ENCODE results near the gene CPXM2.

Gene CPXM2

DNA sequence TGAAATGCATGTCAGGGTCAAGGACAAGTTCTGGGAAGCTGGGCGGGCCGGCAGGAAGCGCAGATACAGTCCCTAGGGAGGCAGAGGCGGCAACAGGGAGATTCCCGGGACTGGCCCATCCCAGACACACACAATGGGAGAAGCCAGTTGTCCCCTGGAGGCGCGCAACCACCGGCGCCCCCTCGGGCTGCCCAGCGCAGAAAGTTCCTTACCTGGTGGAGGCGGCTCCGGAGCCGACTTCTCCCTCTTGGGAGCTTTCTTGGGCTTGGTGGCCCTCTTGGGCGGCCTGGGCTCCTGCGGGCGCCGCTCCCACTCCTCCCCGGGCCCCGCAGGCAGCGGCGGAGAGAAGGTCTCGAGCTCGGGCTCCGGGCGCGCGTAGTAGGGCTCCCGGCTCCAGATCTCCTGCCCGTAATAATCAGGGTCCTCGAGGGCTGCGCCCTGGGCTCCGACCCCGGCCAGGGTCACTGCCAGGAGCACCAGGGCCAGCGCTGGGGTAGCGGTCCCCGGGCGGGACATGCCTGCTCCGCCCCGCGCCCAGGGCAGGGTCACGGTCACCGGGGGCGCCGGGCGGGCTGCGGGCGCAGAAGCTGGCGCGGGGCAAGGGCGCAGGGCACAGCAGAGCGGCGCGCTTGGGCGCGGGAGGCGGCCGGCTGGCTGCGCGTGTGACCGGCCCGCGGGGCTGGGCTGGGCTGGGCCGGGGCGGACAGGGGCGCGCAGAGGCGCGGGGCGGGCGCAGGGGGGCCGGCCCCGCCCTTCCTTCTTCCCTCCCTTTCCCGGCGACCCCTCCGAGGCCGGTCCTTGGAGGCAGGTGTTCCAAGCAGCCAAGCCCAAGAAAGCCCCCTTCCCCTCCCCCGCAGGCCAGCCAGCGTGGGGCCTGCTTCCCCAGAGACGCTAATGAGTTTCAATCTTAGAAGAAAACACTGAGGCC, at the start of gene CPXM2:
TSS of gene CPXM2 (minus strand) at position 664 of the 928 bp plus-strand sequence. CDS start at position 516, 148 bp downstream.
- DNase-seq (ENCODE audit: low spot score): no peak

DNA sequence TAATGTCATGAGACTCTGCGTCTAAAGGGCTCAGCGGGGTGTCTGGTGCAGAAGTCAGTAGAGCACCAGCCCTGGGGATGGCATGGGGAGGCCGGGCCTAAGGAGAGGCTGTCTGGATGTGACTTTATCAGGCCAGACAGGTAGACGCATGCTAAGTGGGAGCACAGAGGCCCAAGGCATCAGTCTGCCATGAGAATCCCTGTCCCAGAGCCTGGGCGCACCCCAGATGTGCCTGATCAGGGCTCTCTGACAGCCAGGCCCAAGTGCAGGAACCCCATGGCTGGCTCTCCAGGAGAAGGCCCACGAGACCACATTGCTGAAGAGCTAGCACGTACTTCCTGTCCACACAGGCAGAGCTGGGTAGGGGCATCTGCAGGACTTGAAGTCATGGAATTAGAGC, 48.0 kb upstream of the CPXM2 start:
- no peak for DNase-seq (ENCODE audit: low spot score)

DNA sequence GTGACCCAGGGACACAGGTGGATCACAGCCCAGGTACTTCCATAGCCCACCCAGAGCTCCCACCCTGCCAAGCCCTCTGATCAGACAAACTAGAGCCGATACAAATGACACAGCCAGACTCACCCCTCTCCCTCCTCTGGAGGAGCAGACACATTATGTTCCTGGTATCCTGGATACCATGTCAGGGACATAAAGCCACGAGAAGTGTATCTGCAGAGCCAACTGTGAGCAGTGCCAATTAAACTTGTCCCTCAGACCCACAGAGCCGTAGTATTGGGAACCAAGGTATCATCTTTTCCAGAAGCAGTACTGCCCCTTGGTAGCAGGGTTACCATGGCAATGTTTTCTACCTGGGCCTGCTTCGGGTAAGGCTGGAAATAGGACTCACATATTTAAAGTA, 47.3 kb upstream of the CPXM2 start:
- DNase-seq (ENCODE audit: low spot score): no peak

DNA sequence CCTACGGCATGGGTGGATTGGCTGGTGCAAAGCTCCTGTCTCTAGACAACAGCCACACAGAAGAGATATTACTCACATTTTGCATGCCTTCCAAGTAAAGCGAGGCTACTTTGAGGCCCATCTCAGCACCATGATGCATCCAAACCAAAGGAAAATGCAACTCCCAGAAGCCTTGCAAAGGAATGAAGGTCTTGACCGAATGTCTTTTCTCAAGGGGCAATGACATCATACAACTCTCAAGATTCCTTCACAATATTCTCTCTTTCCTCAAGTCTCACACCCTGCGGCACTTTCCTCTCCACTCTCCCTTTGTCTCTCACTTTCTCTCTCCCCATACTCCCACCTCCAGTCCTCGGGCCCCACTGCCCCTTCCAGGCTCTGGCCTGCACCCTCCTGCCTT, 44.8 kb upstream of the CPXM2 start:
- no peak for DNase-seq (ENCODE audit: low spot score)

DNA sequence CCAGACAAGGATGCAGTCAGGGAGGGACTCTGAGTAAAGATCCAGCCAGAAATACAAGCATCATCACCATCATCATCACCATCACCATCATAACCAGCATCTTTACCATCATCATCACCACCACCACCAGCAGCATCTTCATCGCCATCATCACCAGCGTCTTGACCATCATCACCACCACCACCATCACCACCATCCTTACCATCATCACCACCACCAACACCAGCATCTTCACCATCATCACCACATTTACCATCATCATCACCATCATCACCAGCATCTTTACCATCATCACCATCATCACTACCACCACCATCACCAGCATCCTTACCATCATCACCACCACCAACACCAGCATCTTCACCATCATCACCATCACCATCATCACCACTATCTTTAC, 44.1 kb upstream of the CPXM2 start:
- no peak for DNase-seq (ENCODE audit: low spot score)

DNA sequence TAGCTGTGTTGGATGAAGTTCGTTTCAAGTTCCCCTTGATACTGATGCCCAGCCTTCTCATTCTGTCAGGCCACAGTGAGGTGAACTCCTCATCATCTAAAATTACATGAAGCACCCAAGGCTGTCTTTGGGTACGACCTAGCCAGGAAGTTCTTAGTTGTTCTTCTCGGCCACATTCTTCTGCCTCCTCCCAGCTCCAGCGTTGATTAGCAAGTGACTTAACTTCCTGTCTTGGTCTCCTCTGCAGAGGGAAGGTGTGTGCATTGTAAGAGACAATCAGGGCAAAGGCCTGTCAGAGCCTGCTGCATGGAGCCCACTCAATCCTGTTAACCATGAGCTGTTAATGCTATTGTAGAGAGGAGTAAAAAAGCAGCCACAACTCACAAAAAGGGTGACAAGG, 43.2 kb upstream of the CPXM2 start:
- DNase-seq (ENCODE audit: low spot score): no peak

DNA sequence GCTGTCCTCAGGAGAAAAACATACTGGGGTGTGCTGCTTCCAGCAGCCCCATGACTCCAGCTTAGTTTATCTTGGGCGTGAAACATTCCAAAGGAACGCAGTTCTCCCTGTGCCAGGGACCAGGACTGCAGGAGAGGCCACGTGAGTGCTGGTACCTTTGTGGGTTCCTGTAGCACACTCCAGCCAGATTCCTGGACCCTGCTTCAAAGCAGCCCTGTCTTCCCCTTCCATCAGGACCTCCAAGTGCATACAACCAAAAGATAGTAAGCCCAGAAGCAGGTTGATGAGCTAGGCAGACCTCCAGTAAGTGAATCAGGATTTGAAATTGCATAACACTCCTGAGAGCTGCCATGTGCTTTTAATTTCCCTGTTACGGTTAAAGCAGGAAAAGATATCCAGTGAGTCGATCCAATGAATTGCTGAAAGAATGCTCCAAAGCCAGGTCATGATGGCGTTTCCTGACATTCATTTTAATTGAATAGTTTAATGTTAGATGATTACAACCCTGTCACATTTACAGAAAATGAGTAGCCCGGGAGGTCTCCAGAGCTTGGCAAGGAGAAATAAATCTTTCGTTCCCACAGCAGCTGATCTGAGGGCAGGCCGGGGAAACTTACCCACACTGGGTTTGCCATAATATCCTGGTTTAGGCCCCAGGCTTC, 38.9 kb upstream of the CPXM2 start:
- DNase-seq (ENCODE audit: low spot score): no peak

DNA sequence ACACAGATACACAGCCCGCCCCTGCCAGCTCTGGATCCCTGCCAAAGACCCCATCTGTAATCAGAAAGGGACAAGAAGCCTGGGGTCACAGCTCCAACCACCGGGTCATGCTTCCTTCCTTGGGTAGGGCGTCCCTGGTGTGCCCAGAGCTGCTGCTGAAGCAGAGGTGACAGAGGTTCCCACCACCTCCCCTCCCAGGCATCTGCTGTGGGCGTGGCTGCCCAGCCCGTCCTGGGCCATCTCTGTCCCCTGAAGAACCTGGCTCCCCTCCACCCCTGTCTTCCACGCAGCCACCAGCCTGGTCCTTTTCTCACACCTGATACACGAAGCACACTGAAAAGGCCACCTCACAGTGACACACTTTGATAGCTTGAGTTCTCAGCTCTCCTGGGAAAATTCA, 38.2 kb upstream of the CPXM2 start:
- no peak for DNase-seq (ENCODE audit: low spot score)

DNA sequence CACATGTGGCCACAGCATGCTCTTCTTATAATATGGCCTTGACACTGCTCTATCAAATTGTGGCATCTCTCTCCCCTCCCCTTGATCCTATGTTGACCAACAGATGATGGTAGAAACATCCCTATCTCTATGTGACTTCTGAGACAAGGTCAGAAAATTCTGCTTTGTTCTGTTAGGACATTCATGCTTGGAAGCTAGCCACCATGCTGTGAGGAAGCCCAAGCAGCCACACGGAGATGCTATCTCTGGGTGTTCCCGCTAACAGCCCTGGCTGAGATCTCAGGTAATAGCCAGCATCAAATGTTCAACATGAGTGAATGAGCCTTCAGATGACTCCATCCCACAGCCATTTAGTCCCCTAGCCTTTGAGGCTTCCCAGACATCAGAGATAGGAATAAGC, 36.8 kb upstream of the CPXM2 start:
- DNase-seq (ENCODE audit: low spot score): no peak

DNA sequence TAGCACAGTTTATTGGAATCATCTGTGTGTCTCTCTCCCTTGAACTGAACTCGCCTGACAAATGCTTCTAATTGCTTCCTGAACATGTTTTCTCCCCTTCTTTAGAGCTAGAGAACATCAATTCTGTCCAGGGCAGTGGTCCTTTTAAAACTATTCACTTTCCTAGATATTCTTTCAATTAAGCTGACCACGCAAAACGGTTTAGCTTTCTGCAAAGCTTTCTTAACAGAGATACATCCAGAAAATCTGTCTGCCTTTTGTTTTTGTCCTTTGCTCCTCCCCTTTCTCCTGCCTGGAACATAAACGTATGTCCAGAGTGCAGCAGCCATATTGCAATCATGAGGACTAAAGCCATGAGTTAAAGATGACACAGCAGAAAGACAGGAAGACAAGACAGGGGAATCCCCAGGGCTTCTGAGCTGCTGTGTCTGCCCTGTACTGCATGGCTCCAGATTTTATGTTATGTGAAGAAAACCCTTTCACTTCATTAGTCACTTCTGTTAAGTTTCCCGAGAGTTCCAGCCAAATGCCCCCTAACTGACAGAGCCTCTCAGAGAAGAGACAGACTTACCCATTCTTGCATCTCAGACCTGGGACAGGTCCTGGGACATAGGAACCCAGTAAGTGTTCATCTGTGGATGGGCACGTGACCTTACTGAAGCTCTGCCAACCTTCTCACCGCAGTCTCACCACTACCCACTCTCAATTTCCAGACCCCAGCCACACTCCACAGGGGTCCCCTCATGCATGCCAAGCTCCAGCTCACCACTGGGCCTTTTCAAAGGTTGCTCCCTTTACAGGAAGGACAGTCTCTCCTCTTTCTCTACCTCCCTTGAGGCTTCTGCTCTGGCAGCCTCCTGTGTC, 35.0 kb upstream of the CPXM2 start:
- DNase-seq (ENCODE audit: low spot score): no peak

DNA sequence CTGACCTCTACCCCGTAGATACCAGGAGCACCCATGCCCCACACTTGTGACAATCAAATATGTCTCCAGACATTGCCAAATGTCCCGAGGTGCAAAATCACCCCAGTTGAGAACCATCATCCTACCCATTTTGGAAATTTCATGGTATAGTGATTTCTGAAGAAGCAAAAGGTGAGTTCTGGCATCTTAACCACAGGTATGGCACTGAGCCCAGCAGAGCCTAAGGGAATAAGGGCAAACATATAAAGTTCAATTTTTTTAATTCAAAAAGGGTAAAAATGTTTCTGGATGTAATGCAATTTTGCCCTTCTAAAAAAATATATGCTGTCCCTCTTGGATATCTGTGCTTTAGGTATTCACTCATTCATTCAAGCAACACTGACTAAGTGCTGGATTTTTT, 30.5 kb upstream of the CPXM2 start:
- no peak for DNase-seq (ENCODE audit: low spot score)

DNA sequence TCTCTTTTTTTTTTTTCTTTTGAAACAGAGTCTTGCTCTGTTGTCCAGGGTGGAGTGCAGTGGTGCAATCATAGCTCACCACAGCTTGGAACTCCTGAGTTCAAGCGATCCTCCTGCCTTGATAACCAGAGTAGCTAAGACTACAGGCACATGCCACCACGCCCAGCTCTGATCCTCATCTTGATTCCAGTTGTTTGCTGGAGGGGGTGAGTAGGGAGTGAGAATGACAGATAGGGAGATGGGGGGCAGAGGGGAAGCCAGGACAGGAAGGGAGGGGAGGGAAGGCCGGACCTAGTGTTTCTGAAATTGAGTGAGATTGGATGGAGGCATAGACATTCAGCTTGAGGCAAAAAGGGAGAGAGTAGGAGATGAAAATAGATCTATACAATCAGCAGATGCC, 25.2 kb upstream of the CPXM2 start:
- no peak for DNase-seq (ENCODE audit: low spot score)

DNA sequence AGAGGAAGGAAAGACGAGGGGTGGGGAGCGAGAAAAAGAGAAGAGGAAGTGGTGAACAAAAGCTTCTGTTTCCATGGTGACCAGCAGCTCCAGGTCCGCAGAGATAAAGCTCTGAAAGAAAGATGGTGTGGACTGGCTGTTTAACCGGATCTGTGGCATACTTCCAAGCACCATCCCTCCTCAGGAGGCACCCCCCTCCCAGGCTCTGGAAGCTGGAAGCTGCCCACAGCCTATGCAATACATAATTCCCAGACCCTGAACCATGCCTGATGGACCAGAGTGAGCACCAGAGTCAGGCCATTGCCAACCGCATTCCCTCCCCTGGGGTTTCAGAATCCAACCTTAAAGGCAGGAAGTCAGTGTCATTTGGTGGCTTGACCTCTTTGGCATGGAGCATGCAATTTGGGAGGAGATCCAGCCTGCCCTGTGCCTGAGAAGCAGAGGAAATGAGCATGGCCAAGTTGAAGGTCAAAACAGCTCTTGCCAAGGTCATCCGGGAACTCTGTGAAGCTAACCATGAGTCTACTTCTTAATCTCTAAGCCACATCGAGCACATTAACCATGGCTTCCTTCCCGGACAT, 22.2 kb upstream of the CPXM2 start:
- DNase-seq (ENCODE audit: low spot score): no peak

DNA sequence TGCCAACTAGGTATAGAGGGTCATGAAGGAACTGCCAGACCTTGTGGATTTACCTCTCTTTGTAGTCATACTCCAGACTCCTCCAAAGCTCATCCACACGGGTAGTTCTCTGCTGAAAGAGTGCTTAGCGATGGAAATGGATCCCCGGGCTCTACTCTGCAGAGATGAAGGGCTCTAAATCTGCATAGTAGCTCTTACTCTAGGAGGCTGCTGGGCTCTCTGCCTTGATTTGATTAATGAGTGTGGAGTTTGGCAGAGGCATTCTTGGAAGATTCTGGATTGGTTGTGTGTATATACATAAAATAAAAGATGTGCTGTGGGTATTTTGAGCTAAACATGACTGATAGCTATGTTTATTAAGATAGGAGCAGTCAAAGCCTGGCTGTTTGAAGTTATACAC, 21.3 kb upstream of the CPXM2 start:
- no peak for DNase-seq (ENCODE audit: low spot score)

DNA sequence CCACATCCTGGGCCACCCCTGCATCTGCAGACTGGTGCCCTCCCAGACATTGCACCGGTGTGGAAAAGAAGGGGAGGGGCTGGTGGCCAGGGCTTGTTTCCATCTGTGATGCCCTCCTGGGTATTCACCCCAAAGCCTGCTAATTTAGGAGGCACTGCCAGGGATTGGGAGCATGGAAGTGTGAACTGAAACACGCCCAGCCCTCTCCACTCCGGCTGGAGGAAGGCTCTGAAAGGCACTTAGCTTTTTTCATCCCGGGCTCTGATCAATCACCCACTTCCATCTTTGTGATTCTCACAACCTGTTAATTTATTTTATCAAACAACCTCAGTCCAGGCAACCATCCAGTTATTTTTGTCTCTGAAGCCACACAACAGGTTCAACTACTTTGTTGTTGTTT, 20.9 kb upstream of the CPXM2 start:
- no peak for DNase-seq (ENCODE audit: low spot score)

DNA sequence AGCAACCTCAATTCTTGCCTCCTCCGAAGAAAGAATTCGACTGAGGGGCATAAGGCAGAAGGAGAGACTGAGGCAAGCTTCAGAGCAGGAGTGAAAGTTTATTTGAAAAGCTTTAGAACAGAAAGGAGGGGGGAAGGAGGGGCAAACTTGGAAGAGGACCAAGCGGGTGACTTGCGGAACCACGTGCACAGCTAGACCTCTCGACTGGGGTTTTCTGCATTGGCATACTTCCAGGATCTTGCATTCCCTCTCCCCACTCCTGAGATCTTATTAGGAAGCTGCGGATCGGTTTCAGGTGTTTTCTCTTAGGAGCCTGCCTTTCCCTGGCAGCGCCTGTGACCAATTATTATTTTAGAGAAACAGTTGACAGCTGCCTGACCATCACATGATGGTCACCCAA, 20.3 kb upstream of the CPXM2 start:
- DNase-seq (ENCODE audit: low spot score): no peak

DNA sequence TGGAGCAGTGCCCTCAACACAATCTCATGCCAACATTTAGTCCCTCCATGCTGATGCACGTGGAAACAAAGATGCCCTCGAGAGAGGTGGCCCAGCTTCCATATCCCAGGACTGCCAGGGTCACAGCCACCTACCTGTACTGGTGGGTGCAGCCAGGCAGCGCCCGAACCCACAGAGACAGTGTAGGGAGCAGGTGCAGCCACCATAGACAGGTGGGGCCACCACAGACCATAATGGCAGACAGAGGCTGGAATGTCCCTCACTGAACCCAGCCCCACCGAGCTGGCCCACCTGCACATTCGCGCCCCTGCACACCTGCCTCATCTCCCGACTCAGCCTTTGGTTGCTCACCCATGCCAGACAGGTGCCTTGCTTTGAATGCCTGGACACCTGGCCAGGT, 18.3 kb upstream of the CPXM2 start:
- no peak for DNase-seq (ENCODE audit: low spot score)

DNA sequence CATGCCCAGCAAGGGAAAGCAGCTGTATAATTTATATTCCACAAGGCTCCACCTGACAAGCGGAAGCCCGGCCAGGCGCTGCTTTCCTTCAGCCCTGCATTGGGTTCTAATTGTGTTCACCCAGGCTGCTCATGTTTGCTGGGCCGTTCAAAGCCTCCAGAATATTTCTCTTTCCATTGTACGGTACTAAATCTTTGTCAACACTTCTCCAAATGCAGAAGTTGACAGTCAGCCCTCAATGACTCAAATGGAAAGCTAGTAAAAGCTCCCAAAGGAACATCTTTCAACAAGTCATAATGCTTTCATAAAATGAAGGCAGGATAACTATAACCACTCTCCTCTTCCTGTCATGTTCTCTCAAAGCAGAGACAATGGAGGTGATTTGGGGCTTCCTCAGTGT, 17.8 kb upstream of the CPXM2 start:
- DNase-seq (ENCODE audit: low spot score): no peak

DNA sequence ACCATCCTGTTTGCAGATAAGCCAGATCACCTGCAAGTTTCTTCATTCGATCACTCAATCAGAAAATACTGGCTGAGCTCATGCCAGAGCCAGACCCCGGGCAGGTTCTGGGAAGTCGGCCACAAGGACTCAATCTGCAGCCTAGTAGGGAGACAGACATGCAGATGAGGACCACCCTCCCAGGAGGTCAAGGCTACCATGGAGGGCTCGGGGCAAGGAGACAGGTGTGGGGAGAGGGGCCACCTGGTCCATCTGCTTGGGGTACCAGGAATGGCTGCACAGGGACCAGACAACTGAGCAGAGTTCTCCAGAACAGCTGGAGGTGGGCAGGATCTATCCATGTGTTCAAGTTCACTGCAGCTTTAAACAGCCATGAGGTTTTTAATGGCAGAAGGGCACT, 16.8 kb upstream of the CPXM2 start:
- no peak for DNase-seq (ENCODE audit: low spot score)

DNA sequence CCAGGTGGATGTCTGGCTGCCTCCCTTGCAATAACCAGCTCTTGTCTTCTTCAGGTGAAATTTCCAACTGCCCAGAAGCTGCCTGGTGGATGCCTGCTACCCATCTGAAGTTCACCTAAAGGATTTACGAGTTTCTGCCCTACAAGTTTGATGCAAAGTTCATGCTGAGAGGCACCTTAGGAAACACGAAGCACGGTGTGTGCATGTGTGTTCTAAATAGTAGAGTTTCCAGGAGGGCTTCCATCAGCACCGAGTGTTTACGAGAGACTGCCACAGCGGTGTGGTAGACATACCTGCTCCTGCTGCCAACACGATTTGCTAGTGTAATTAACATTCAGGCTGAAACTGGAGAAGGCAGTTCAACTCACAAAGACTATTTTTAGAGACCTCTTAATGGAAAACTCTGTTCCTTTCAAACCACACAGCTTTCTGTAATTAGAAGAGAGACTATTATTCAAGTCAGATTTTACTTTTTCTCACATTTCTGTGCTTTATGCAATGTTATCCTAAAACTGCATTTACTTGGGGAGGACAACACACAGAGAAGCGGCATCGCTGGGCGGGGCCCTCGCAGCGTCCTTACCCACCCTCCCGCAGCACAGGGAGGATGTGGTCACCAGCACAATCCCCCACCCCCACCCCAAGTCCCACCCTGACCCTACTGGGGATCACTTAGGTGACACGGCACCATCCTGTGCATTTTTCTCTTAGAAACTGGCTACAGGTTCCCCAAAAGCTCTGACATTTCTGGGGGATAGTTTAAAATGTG, 15.5 kb upstream of the CPXM2 start:
- DNase-seq (ENCODE audit: low spot score): no peak

DNA sequence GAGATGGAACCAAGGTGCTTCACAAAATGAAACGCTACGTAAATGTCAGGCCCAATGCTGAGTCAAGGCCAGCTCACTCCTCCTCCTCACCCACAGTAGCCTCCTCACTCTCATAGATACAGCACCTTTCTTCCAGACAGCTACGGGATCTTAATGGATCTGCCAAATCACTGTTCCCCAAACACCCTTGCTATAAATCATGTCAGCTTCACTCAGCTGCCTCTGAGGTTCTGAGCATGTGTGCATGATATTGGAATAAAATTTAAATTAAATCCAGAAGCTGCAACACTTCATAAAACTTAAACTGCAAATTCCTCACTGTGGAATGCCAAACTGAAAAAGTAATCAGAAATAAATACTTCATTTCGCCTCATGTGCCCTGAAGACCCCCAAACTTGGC, 14.7 kb upstream of the CPXM2 start:
- DNase-seq (ENCODE audit: low spot score): no peak
